GM12878 (cell line): ENCODE data around the gene BMP7. TPM values are rescaled to one million over a fixed set of nuclear protein-coding genes. Genes with fewer than 3 reads are reported as not detected.

ENCODE experiments used
- ATAC-seq: fragments of 200-7000 bp; cut with Tn5 transposase; 3 replicates; pipeline ENCODE4 v1.9.1; 2020; ENCODE audit warnings: mild to moderate bottlenecking, moderate library complexity
- BruUV-seq: library from RNA; stranded (reverse); fragments of 400-500 nt; replicated peaks from 2 replicates; lab custom pipeline; 2021; lab: Mats Ljungman, UMichigan
- CTCF ChIA-PET: fragments of 300-600 bp; sonication (Branson Sonifier 250); formaldehyde crosslinking; extraction: SDS; loops from one replicate; lab custom pipeline; 2021; ENCODE audit warnings: inconsistent platforms; lab: Yijun Ruan, JAX
- POLR2A ChIA-PET: fragments of 350-600 bp; formaldehyde crosslinking; extraction: SDS; loops from one replicate; lab custom pipeline; 2021; ENCODE audit warnings: inconsistent platforms; lab: Charles Lee
- RAD21 ChIA-PET: fragments of 300-600 bp; sonication (Branson Sonifier 250); formaldehyde crosslinking; loops from one replicate; lab custom pipeline; 2023; ENCODE audit warnings: antibody characterized with exemption; ENCODE audit not compliant: unreplicated experiment; lab: Charles Lee
- SMC1A ChIA-PET: fragments of 300-600 bp; sonication (Branson Sonifier 250); formaldehyde crosslinking; loops from one replicate; lab custom pipeline; 2023; ENCODE audit not compliant: unreplicated experiment, uncharacterized antibody; lab: Charles Lee
- DNase-seq: peaks from one replicate; pipeline ENCODE4 v3.0.0-alpha.2; 2011; ENCODE audit warnings: low read depth, low spot score
- FAIRE-seq: peaks from 3 replicates; lab custom pipeline; 2011; peaks lifted over from hg19 to GRCh38; lab: Jason Lieb, UNC
- H2AFZ ChIP-seq: 2 replicates; pipeline ENCODE4 v1.6.0; 2011; ENCODE audit warnings: low read depth, low read length, control low read depth; ENCODE audit not compliant: control insufficient read depth
- H3K27ac ChIP-seq: 2 replicates; pipeline ENCODE4 v1.5.1; 2011; ENCODE audit warnings: control low read depth; ENCODE audit not compliant: control insufficient read depth, insufficient read depth
- H3K27me3 ChIP-seq, 2 experiments: replicated peaks in 1 of 2; 2 replicates each; pipeline versions ENCODE4 v1.6.0 to v1.6.1; 2011; ENCODE audit warnings: low read length in 1 of 2; ENCODE audit not compliant: control insufficient read depth in 2 of 2, insufficient read depth in 2 of 2
- H3K36me3 ChIP-seq, 2 experiments: 2 replicates each; pipeline ENCODE4 v1.5.1; 2011; ENCODE audit warnings: low read length in 1 of 2; ENCODE audit not compliant: control insufficient read depth in 2 of 2, insufficient read depth in 2 of 2
- H3K4me1 ChIP-seq: 2 replicates; pipeline ENCODE4 v1.6.1; 2011; ENCODE audit warnings: mild to moderate bottlenecking, low read length, moderate library complexity, mixed read lengths; ENCODE audit not compliant: control insufficient read depth, insufficient read depth
- H3K4me2 ChIP-seq: 2 replicates; pipeline ENCODE4 v1.6.0; 2011; ENCODE audit warnings: control low read depth; ENCODE audit not compliant: control insufficient read depth, insufficient read depth
- H3K4me3 ChIP-seq: fragments of 200-600 bp; sonication (generic); 2 replicates; pipeline ENCODE4 v1.5.1; 2016
- H3K79me2 ChIP-seq: 2 replicates; pipeline ENCODE4 v1.6.0; 2011; ENCODE audit warnings: low read length; ENCODE audit not compliant: control insufficient read depth, insufficient read depth
- H3K9ac ChIP-seq: 2 replicates; pipeline ENCODE4 v1.8.0; 2011; ENCODE audit warnings: low read length, control low read depth, mixed read lengths; ENCODE audit not compliant: control insufficient read depth, insufficient read depth
- H3K9me3 ChIP-seq: replicated peaks from 3 replicates; pipeline ENCODE4 v1.5.1; 2011; ENCODE audit warnings: mild to moderate bottlenecking, low read length; ENCODE audit not compliant: control insufficient read depth, insufficient read depth
- H4K20me1 ChIP-seq: 2 replicates; pipeline ENCODE4 v1.6.0; 2011; ENCODE audit not compliant: control insufficient read depth, insufficient read depth
- ATF7 ChIP-seq: fragments of 450-650 bp; IDR thresholded peaks from 2 replicates; pipeline ENCODE4 v1.6.1; 2016; ENCODE audit warnings: low read depth, mild to moderate bottlenecking
- BHLHE40 ChIP-seq, 2 experiments: fragments of 450-650 bp in 1 of 2; IDR thresholded peaks; 2 replicates each; pipeline ENCODE4 v1.6.1; 2011 to 2017; ENCODE audit warnings: low read depth in 2 of 2, borderline replicate concordance in 1 of 2, improper control_type of control experiment in 1 of 2, low read length in 1 of 2, mild to moderate bottlenecking in 1 of 2
- ETV6 ChIP-seq, 2 experiments: fragments of 450-650 bp in 1 of 2; IDR thresholded peaks in 1 of 2; conservative IDR thresholded peaks in 1 of 2; 2 replicates each; pipeline ENCODE4 v1.6.1; 2014; ENCODE audit warnings: antibody characterized with exemption in 1 of 2, borderline replicate concordance in 1 of 2, low read depth in 1 of 2, mild to moderate bottlenecking in 1 of 2, moderate library complexity in 1 of 2
- HCFC1 ChIP-seq: fragments of 150-350 bp; IDR thresholded peaks from 2 replicates; pipeline ENCODE4 v1.6.1; 2014; ENCODE audit warnings: low read length
- MYC ChIP-seq: IDR thresholded peaks from 2 replicates; pipeline ENCODE4 v1.6.1; 2011; ENCODE audit warnings: mild to moderate bottlenecking, low read length, moderate library complexity, inconsistent platforms; ENCODE audit not compliant: insufficient read depth, insufficient replicate concordance, insufficient read length, severe bottlenecking
- PML ChIP-seq: IDR thresholded peaks from 2 replicates; pipeline ENCODE4 v1.6.1; 2012; ENCODE audit warnings: low read length, inconsistent platforms
- SIN3A ChIP-seq: IDR thresholded peaks from 2 replicates; pipeline ENCODE4 v1.6.1; 2012; ENCODE audit warnings: low read depth, low read length, improper control_type of control experiment
- SKIL ChIP-seq: fragments of 450-650 bp; IDR thresholded peaks from 2 replicates; pipeline ENCODE4 v1.6.1; 2017; ENCODE audit warnings: mild to moderate bottlenecking, low read depth, inconsistent platforms; ENCODE audit not compliant: poor library complexity, severe bottlenecking
- SPI1 ChIP-seq: IDR thresholded peaks from 2 replicates; pipeline ENCODE4 v1.6.1; 2011; ENCODE audit warnings: low read depth, mild to moderate bottlenecking, low read length, moderate library complexity, borderline replicate concordance; ENCODE audit not compliant: insufficient read depth
- TCF12 ChIP-seq: IDR thresholded peaks from 2 replicates; pipeline ENCODE4 v1.6.1; 2011; ENCODE audit warnings: low read depth, mild to moderate bottlenecking, low read length
- WRNIP1 ChIP-seq: IDR thresholded peaks from 2 replicates; pipeline ENCODE4 v1.6.1; 2011; ENCODE audit warnings: low read depth, low read length, improper control_type of control experiment, borderline replicate concordance
- ZNF217 ChIP-seq: fragments of 450-650 bp; IDR thresholded peaks from 2 replicates; pipeline ENCODE4 v1.6.1; 2017; ENCODE audit warnings: antibody characterized with exemption, mild to moderate bottlenecking
- ZNF24 ChIP-seq: fragments of 450-650 bp; IDR thresholded peaks from 2 replicates; pipeline ENCODE4 v1.6.1; 2017; ENCODE audit warnings: antibody characterized with exemption, mild to moderate bottlenecking
- WGBS: methylation state at CpG from one replicate; pipeline ENCODE4 v1.1.6; 2016; ENCODE audit warnings: low lambda C conversion rate; ENCODE audit not compliant: insufficient replicate concordance, insufficient coverage; ENCODE audit errors: missing lambda C conversion rate; 5-methylcytosine and 5-hydroxymethylcytosine counted together
- in situ Hi-C: fragments of 300-500 bp; cut with MboI; formaldehyde crosslinking; loops from 9 replicates; pipeline ENCODE4 v1.14.3; 2018; ENCODE audit warnings: mixed read lengths
- intact Hi-C: fragments of 100-400 bp; cut with micrococcal nuclease; formaldehyde crosslinking; loops from one replicate; pipeline ENCODE4 v1.14.2; 2022; ENCODE audit not compliant: unreplicated experiment
- polyA plus RNA-seq, 11 experiments: library from polyadenylated mRNA; depleted of rRNA in 4 of 11; unstranded in 6 of 11; stranded (reverse) in 5 of 11; fragments of >200 nt; fragmentation: Nextera tagmentation in 4 of 11; fragmentation: Illumina TruSeq in 1 of 11; extraction: Ambion mirVana in 4 of 11; extraction: Trizol in 1 of 11; gene quantifications; 1 replicate in 1 of 11; 2 replicates in 10 of 11; pipeline versions ENCODE4 v1.2.1 to v1.2.3, GENCODE V29; 2011 to 2016; ENCODE audit warnings: inconsistent platforms in 2 of 11, missing spikeins in 2 of 11, low read depth in 1 of 11
- total RNA-seq, 4 experiments: library from RNA; depleted of rRNA in 3 of 4; stranded (reverse); fragments of >200 nt in 3 of 4; fragmentation: Illumina TruSeq in 1 of 4; extraction: Trizol in 1 of 4; gene quantifications; 2 replicates each; pipeline versions ENCODE4 v1.2.1 to v1.2.3, GENCODE V29; 2013 to 2021

The BMP7 gene
- total and polyA plus RNA-seq, 10 of the 15 experiments (the other 5 are each of a cell fraction or from before 2014, with no cell fraction given), result 0.18 to 0.51 (median 0.28) TPM; not detected in 7

- ChIA-PET CTCF (no interaction called here), RAD21 (no interaction called here)
Observed at GRCh38 chr20:57131601-57132391, 134.6 kb downstream of the BMP7 start.

DNA sequence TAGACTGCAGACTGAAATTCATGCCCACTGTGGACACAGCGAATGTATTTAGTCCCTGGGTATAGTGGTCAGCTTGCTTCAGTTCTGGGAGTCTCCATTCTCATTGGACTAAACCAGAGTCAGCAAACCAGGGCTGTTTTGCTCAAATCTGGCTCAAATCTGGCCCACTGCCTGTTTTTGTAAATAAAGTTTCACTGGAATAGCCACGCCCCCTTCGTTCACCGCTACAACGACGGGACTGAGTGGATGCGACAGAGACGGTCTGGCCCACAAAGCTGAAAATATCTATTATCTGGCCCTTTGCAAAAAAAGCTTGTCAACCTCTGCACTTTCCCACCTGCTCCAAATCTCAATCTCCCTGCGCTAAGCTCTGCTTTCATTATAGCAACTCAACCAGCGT, 135.4 kb downstream of the BMP7 start:
- no TSS peak for BruUV-seq
- Histone ChIP-seq H3K79me2 (no peaks in the 10 kb centered on the region), H3K4me3 (no peak overlapping the region), H3K27ac (no peak overlapping the region), H3K9ac (no peak overlapping the region), H3K9me3 (no peaks in the 10 kb centered on the region), H3K27me3 (no peaks in the 10 kb centered on the region; a peak in 1 of 4 replicates), H2AFZ (no peak overlapping the region), H3K4me2 (no peak overlapping the region), H4K20me1 (no peaks in the 10 kb centered on the region), H3K4me1 (no peaks in the 10 kb centered on the region; the same call in 1 of the 2 replicates), H3K36me3 (no peaks in the 10 kb centered on the region)
- ChIA-PET RAD21 (no interaction called here), SMC1A (no interaction called here), POLR2A (no interaction called here), CTCF (no interaction called here)
- in situ Hi-C loops, result no loop called here
- 45% methylated on average over 10 of the region's 10 CpGs for WGBS
- ATAC-seq (no peak), FAIRE-seq (no peak), DNase-seq (no peak)
- intact Hi-C loops, result no loop called here
- TF ChIP-seq TCF12 (no peak), WRNIP1 (no peak), MYC (no peak), SKIL (no peak), ATF7 (no peak), BHLHE40 (IDR thresholded peaks at IDR 0.05; ENCODE audit: borderline replicate concordance in 1 of 2, low read depth in 2 of 2, low read length in 1 of 2) (no peak)

More at GRCh38 chr20:57131601-57132391, 134.6 kb downstream of the BMP7 start:
- H2AFZ ChIP-seq, result no peak overlapping the region
- no TSS peak for BruUV-seq
- in situ Hi-C loops (no loop called here), intact Hi-C loops (no loop called here)
- no peaks in the 10 kb centered on the region for H3K79me2 ChIP-seq
- no peak for ATAC-seq
- no peaks in the 10 kb centered on the region for H3K9me3 ChIP-seq
- H4K20me1 ChIP-seq, result no peaks in the 10 kb centered on the region
- no peak overlapping the region for H3K27ac ChIP-seq
- POLR2A ChIA-PET, result no interaction called here
- no peak for DNase-seq
- FAIRE-seq, result no peak
- H3K4me3 ChIP-seq, result no peak overlapping the region
- no peak overlapping the region for H3K9ac ChIP-seq
- H3K36me3 ChIP-seq, result no peaks in the 10 kb centered on the region
- H3K27me3 ChIP-seq, result no peaks in the 10 kb centered on the region; a peak in 1 of 4 replicates
- no peak overlapping the region for H3K4me2 ChIP-seq
- no peaks in the 10 kb centered on the region for H3K4me1 ChIP-seq
- SMC1A ChIA-PET, result no interaction called here
- WGBS, result 35% methylated on average over 13 of the region's 13 CpGs
- TF ChIP-seq HCFC1 (no peak), ZNF217 (no peak), PML (no peak), SIN3A (no peak), SPI1 (no peak), ZNF24 (no peak), ETV6 (conservative IDR thresholded peaks at IDR 0.05 in 1 of 2, IDR thresholded peaks at IDR 0.05 in 1 of 2; ENCODE audit: borderline replicate concordance in 1 of 2, low read depth in 1 of 2) (peak in 1 of 2 experiments; percentile 58; a peak in 1 of 4 replicates)
